SK-N-SH treated with all-trans-retinoic acid at 6 μM for 48 hours (cell line): ENCODE measurements around the gene TNFRSF21.

Source experiments
- ATAC-seq: fragments of 200-7000 bp; cut with Tn5 transposase; 3 replicates; pipeline ENCODE4 v1.9.1; 2020; ENCODE audit warnings: mild to moderate bottlenecking, moderate library complexity
- BACH2 ChIP-seq: fragments of 250-450 bp; sonication (Bioruptor Pico); IDR thresholded peaks from 2 replicates; pipeline ENCODE4 v1.9.0; 2021; ENCODE audit warnings: mild to moderate bottlenecking, borderline replicate concordance
- CREB5 ChIP-seq: fragments of 250-450 bp; sonication (Bioruptor Pico); IDR thresholded peaks from 2 replicates; pipeline ENCODE4 v1.5.1; 2020; ENCODE audit warnings: low read depth, mild to moderate bottlenecking, moderate library complexity
- CSDC2 ChIP-seq: fragments of 250-450 bp; sonication (Bioruptor Pico); IDR thresholded peaks from 2 replicates; pipeline ENCODE4 v1.5.0; 2020; ENCODE audit warnings: mild to moderate bottlenecking, moderate library complexity
- ESRRG ChIP-seq: fragments of 250-450 bp; sonication (Bioruptor Pico); IDR thresholded peaks from 2 replicates; pipeline ENCODE4 v1.6.1; 2021; ENCODE audit warnings: mild to moderate bottlenecking
- PATZ1 ChIP-seq: fragments of 250-450 bp; sonication (Bioruptor Pico); IDR thresholded peaks from 2 replicates; pipeline ENCODE4 v1.8.0; 2020; ENCODE audit warnings: mild to moderate bottlenecking, moderate library complexity, borderline replicate concordance
- POU6F1 ChIP-seq: fragments of 250-450 bp; sonication (Bioruptor Pico); IDR thresholded peaks from 2 replicates; pipeline ENCODE4 v1.8.0; 2021; ENCODE audit warnings: low read depth, mild to moderate bottlenecking, moderate library complexity, borderline replicate concordance
- PPARA ChIP-seq: fragments of 250-450 bp; sonication (Bioruptor Pico); IDR thresholded peaks from 2 replicates; pipeline ENCODE4 v1.5.0; 2020; ENCODE audit warnings: mild to moderate bottlenecking, borderline replicate concordance
- RARB ChIP-seq: fragments of 250-450 bp; sonication (Bioruptor Pico); IDR thresholded peaks from 2 replicates; pipeline ENCODE4 v1.8.0; 2021; ENCODE audit warnings: mild to moderate bottlenecking, moderate library complexity
- TCF4 ChIP-seq: fragments of 250-450 bp; sonication (Bioruptor Pico); IDR thresholded peaks from 2 replicates; pipeline ENCODE4 v1.8.0; 2021; ENCODE audit warnings: mild to moderate bottlenecking, moderate library complexity, borderline replicate concordance
- TOX ChIP-seq: fragments of 250-450 bp; sonication (Bioruptor Pico); IDR thresholded peaks from 2 replicates; pipeline ENCODE4 v1.8.0; 2021; ENCODE audit warnings: mild to moderate bottlenecking, moderate library complexity, borderline replicate concordance
- TSHZ2 ChIP-seq: fragments of 250-450 bp; sonication (Bioruptor Pico); IDR thresholded peaks from 2 replicates; pipeline ENCODE4 v1.5.0; 2020; ENCODE audit warnings: mild to moderate bottlenecking, moderate library complexity
- ZC3H10 ChIP-seq: fragments of 250-450 bp; sonication (Bioruptor Pico); IDR thresholded peaks from 2 replicates; pipeline ENCODE4 v1.5.1; 2021; ENCODE audit warnings: mild to moderate bottlenecking, moderate library complexity
- ZFP3 ChIP-seq: fragments of 250-450 bp; sonication (Bioruptor Pico); IDR thresholded peaks from 2 replicates; pipeline ENCODE4 v1.5.0; 2020; ENCODE audit warnings: mild to moderate bottlenecking, moderate library complexity
- ZNF8 ChIP-seq: fragments of 450-650 bp; formaldehyde crosslinking; IDR thresholded peaks from 2 replicates; pipeline ENCODE4 v1.5.0; 2020; ENCODE audit warnings: mild to moderate bottlenecking, moderate library complexity
- TF ChIP-seq, protein P1 (sequence below): fragments of 250-450 bp; sonication (Bioruptor Pico); IDR thresholded peaks from 2 replicates; pipeline ENCODE4 v1.5.1; 2021; ENCODE audit warnings: mild to moderate bottlenecking, moderate library complexity

Gene TNFRSF21

GRCh38 chr6:47207261-47207660, 102.4 kb downstream of the TNFRSF21 start:
- TF ChIP-seq ZC3H10 (CRISPR knock-in tag) (no peak), TCF4 (no peak)
- TF ChIP-seq, protein P1, sequence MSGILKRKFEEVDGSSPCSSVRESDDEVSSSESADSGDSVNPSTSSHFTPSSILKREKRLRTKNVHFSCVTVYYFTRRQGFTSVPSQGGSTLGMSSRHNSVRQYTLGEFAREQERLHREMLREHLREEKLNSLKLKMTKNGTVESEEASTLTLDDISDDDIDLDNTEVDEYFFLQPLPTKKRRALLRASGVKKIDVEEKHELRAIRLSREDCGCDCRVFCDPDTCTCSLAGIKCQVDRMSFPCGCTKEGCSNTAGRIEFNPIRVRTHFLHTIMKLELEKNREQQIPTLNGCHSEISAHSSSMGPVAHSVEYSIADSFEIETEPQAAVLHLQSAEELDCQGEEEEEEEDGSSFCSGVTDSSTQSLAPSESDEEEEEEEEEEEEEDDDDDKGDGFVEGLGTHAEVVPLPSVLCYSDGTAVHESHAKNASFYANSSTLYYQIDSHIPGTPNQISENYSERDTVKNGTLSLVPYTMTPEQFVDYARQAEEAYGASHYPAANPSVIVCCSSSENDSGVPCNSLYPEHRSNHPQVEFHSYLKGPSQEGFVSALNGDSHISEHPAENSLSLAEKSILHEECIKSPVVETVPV (CRISPR knock-in tag), result no peak
- no peak for ATAC-seq

GRCh38 chr6:47206626-47207025, 103.1 kb downstream of the TNFRSF21 start:
- TF ChIP-seq PPARA (CRISPR knock-in tag) (no peak), RARB (CRISPR knock-in tag) (no peak), PATZ1 (no peak), TSHZ2 (CRISPR knock-in tag) (no peak)
- no peak for ATAC-seq

GRCh38 chr6:47203938-47204611, 105.6 kb downstream of the TNFRSF21 start:
- no peak for ATAC-seq
- TF ChIP-seq CREB5 (CRISPR knock-in tag), result no peak
- no peak for TF ChIP-seq ZC3H10 (CRISPR knock-in tag)
- no peak for TF ChIP-seq ZFP3 (CRISPR knock-in tag)
- no peak for TF ChIP-seq PATZ1
- TF ChIP-seq, protein P1 (CRISPR knock-in tag), result no peak
- TF ChIP-seq BACH2, result no peak
- no peak for TF ChIP-seq TOX (CRISPR knock-in tag)
- no peak for TF ChIP-seq CSDC2
- TF ChIP-seq TCF4, result no peak
- TF ChIP-seq POU6F1 (CRISPR knock-in tag), result no peak
- no peak for TF ChIP-seq ZNF8 (CRISPR knock-in tag)
- no peak for TF ChIP-seq ESRRG
